Ascending aorta (tissue), 2 donors: ENCODE data around the gene CPA5. TPM values are rescaled to one million over a fixed set of nuclear protein-coding genes. Genes with fewer than 3 reads are reported as not detected.

Experiments
- DNase-seq, 2 donors: peaks; one replicate each; pipeline ENCODE4 v3.0.0-alpha.2; 2019; ENCODE audit warnings: low spot score in 2 of 2
- H3K27ac ChIP-seq, 2 donors: fragments of 200-600 bp; sonication (generic); one replicate each; pipeline ENCODE4 v1.5.1; 2016 to 2017; ENCODE audit warnings: mild to moderate bottlenecking in 1 of 2
- H3K27me3 ChIP-seq: fragments of 200-600 bp; sonication (generic); one replicate; pipeline ENCODE4 v1.5.1; 2017
- H3K36me3 ChIP-seq, 2 donors: fragments of 200-600 bp; sonication (generic); one replicate each; pipeline ENCODE4 v1.5.1; 2016
- H3K4me1 ChIP-seq, 2 donors: fragments of 200-600 bp; sonication (generic); one replicate each; pipeline ENCODE4 v1.5.1; 2016 to 2017; ENCODE audit warnings: mild to moderate bottlenecking in 1 of 2
- H3K4me3 ChIP-seq, 2 donors: fragments of 200-600 bp; sonication (generic); one replicate each; pipeline ENCODE4 v1.5.1; 2016 to 2017; ENCODE audit warnings: mild to moderate bottlenecking in 1 of 2
- H3K9me3 ChIP-seq, 2 donors: fragments of 200-600 bp; sonication (generic); one replicate each; pipeline ENCODE4 v1.5.1; 2016
- intact Hi-C: fragments of 100-400 bp; cut with DNase I; formaldehyde crosslinking; loops from one replicate; pipeline ENCODE4 v1.15.1; 2023
- total RNA-seq: library from RNA; depleted of rRNA; stranded (reverse); fragments of >200 nt; gene quantifications from one replicate; pipeline ENCODE4 v1.1.0, GENCODE V29; 2016
- TF ChIP-seq, protein P1 (sequence below), 3 experiments: fragments of 200-600 bp in 2 of 3; fragments of 450-650 bp in 1 of 3; sonication (generic) in 2 of 3; IDR thresholded peaks; one replicate each; pipeline ENCODE4 v1.5.1; 2016 to 2019; ENCODE audit warnings: antibody characterized with exemption in 3 of 3, mild to moderate bottlenecking in 1 of 3, moderate library complexity in 1 of 3

The CPA5 gene
- total RNA-seq, 1 donor from 2014 or later: not detected

DNA sequence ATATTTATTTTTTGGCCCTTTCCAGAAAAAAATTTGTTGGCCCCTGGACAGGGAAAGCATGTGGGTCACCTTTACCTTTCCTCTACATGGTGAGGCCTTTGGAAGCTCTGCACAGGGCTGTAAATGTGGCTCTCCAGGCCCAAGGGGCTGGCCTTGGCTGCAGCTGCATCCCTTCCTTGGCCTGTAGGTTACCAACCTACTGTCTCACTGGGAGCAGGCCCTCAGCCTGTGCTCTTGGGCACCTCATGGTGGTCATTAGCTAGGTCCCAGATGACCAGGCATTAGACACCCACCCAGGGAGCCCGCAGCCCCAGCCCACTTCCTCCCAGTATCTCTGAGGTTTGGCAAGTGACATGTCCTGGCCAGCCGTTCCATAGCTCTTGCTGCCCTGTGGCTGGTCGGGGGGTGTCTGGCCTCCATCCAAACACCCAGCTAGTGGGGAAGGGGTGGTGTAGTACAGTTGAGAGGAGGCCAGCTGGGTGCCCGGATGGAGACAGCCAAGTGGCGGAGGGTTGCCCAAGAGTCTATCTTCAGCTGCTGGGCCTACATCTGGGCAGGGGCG is 7.1 kb upstream of the CPA5 start:
- intact Hi-C loops: no loop called here
- Histone ChIP-seq H3K4me3 (no peak overlapping the region), H3K27me3 (no peaks in the 10 kb centered on the region), H3K9me3 (no peaks in the 10 kb centered on the region), H3K4me1 (no peaks in the 10 kb centered on the region), H3K36me3 (no peaks in the 10 kb centered on the region), H3K27ac (no peak overlapping the region)
- no peak for DNase-seq
- TF ChIP-seq, protein P1, sequence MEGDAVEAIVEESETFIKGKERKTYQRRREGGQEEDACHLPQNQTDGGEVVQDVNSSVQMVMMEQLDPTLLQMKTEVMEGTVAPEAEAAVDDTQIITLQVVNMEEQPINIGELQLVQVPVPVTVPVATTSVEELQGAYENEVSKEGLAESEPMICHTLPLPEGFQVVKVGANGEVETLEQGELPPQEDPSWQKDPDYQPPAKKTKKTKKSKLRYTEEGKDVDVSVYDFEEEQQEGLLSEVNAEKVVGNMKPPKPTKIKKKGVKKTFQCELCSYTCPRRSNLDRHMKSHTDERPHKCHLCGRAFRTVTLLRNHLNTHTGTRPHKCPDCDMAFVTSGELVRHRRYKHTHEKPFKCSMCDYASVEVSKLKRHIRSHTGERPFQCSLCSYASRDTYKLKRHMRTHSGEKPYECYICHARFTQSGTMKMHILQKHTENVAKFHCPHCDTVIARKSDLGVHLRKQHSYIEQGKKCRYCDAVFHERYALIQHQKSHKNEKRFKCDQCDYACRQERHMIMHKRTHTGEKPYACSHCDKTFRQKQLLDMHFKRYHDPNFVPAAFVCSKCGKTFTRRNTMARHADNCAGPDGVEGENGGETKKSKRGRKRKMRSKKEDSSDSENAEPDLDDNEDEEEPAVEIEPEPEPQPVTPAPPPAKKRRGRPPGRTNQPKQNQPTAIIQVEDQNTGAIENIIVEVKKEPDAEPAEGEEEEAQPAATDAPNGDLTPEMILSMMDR (IDR thresholded peaks at IDR 0.05): no peak

GRCh38 chr7:130338233-130338632 is 6.4 kb upstream of the CPA5 start:
- H3K4me1 ChIP-seq: no peaks in the 10 kb centered on the region
- no peaks in the 10 kb centered on the region for H3K27me3 ChIP-seq
- DNase-seq: no peak
- H3K27ac ChIP-seq: no peak overlapping the region
- H3K9me3 ChIP-seq: no peaks in the 10 kb centered on the region
- intact Hi-C loops: no loop called here
- TF ChIP-seq, protein P1 (IDR thresholded peaks at IDR 0.05): no peak
- no peak overlapping the region for H3K4me3 ChIP-seq
- no peaks in the 10 kb centered on the region for H3K36me3 ChIP-seq

- Histone ChIP-seq H3K4me1 (no peaks in the 10 kb centered on the region), H3K4me3 (no peak overlapping the region), H3K27me3 (no peaks in the 10 kb centered on the region), H3K9me3 (no peaks in the 10 kb centered on the region), H3K27ac (no peak overlapping the region), H3K36me3 (no peaks in the 10 kb centered on the region)
- intact Hi-C loops: no loop called here
- DNase-seq: no peak
- TF ChIP-seq, protein P1 (IDR thresholded peaks at IDR 0.05): no peak
Measured at GRCh38 chr7:130341882-130342281, 2.7 kb upstream of the CPA5 start.

DNA sequence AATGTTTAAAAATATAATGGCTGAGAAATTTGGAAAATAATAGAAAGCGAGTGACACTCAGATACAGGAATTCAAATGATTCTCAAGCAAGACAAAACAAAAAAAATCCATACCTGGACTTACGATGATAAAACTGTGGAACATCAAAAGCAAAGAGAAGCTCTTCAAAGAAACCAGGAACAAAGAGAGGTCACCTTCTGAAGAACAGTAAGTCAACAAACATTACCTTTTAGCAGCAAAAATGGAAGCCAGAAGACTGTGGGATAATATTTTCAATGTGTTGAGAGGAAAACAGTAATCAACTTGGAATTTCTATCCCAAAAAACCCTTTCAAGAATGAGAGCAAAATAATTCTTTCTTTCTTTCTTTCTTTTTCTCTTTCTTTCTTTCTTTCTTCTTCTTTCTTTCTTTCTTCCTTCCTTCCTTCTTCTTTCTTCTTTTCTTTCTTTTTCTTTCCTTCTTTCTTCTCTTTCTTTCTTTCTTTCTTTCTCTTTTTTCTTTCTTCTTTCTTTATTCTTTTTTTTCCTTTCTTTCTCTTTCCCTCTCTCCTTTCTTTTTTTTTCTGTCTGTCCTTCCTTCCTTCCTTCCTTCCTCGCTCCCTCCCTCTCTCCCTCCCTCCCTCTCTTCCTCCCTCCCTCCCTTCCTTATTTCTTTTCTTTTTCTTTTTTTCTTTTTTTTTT is 1.8 kb upstream of the CPA5 start:
- TF ChIP-seq, protein P1 (IDR thresholded peaks at IDR 0.05): no peak
- H3K4me3 ChIP-seq: no peak overlapping the region
- no peak overlapping the region for H3K27ac ChIP-seq
- H3K4me1 ChIP-seq: no peaks in the 10 kb centered on the region
- H3K36me3 ChIP-seq: no peaks in the 10 kb centered on the region
- intact Hi-C loops: no loop called here
- no peak for DNase-seq
- no peaks in the 10 kb centered on the region for H3K27me3 ChIP-seq
- no peaks in the 10 kb centered on the region for H3K9me3 ChIP-seq

- Histone ChIP-seq H3K4me1 (no peaks in the 10 kb centered on the region), H3K4me3 (no peak overlapping the region), H3K36me3 (no peaks in the 10 kb centered on the region), H3K9me3 (no peaks in the 10 kb centered on the region), H3K27me3 (no peaks in the 10 kb centered on the region), H3K27ac (no peak overlapping the region)
- TF ChIP-seq, protein P1 (IDR thresholded peaks at IDR 0.05): no peak
- no peak for DNase-seq
- intact Hi-C loops: no loop called here
Measured at GRCh38 chr7:130345136-130345535, 520 bp downstream of the CPA5 start.
